ENCODE results near the gene DDX10. TPM values are rescaled to one million over a fixed set of nuclear protein-coding genes. Genes with fewer than 3 reads are reported as not detected.
"Not testable (repeated sequence)": the region's sequence is repeated elsewhere in the genome, so short reads cannot be mapped to it uniquely, and the experiment has no call there.

Gene DDX10
- total RNA-seq, result 27.7 TPM
- long read RNA-seq, full-length matches to known transcripts, result 4 of 141 reads
- long read RNA-seq, partial matches to known transcripts, result 122 of 141 reads
- long read RNA-seq, other reads (novel, unspliced or antisense), result 15 of 141 reads

DNA sequence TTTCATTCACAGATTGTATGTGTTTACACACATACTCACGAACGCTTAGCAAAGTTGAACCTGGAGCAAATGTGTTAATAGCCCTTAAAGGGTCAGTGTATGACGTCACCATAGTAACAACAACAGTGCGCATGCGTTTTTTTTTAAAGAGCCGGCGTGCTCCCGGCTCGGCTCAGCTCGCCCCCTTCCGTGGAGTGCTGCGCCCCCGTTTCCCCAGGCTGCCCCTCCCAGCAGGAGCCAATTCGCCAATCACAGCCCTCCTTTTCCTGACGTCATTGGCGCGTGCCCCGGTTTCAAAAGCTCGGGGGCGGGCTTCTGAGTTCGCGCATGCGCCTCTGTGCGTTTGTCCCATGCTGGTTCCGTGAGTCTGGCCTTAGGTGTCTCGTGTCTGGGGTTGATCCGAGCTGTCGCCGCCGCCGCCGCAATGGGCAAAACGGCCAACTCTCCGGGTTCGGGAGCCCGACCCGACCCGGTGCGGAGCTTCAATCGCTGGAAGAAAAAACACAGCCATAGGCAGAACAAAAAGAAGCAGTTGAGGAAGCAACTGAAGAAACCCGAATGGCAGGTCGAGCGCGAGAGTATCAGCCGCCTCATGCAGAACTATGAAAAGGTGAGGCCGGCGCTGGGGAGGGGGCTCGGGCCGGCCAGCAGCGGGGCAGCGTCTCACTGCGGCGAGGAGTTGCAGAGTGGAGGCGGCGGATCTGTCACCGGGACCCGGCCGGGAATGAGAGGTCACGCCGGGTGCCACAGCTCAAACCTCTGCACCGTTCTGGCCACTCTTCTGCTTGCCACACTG lies at the start of gene DDX10:
TSS of gene DDX10 (plus strand) at position 340 of the 796 bp plus-strand sequence. CDS start at position 425, 85 bp downstream.
- DNase-seq (ENCODE audit: low spot score), result peak; percentile 99

GRCh38 chr11:108616549-108616948 lies 48.3 kb upstream of the DDX10 start:
- DNase-seq (ENCODE audit: low spot score), result no peak

DNA sequence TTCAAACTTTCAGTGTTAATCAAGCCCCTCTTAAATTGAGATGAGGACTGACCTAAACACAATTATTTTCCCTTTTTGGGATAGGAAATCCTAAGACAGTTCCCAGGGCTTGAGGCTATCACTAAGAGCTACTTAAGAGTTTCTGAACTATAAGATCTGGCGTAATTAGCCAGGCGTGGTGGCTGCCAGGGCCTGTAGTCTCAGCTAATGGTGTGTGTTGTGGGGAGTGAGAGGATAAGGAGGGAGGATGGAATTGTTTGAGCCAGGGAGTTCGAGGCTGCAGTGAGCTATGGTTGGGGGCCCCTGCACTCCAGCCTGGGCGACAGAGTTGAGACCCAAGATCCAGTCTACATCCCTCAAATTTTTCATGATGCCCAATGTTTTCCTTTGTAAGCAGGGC lies 47.8 kb upstream of the DDX10 start:
- no peak for DNase-seq (ENCODE audit: low spot score)

GRCh38 chr11:108618529-108618928 lies 46.3 kb upstream of the DDX10 start:
- DNase-seq (ENCODE audit: low spot score), result no peak

DNA sequence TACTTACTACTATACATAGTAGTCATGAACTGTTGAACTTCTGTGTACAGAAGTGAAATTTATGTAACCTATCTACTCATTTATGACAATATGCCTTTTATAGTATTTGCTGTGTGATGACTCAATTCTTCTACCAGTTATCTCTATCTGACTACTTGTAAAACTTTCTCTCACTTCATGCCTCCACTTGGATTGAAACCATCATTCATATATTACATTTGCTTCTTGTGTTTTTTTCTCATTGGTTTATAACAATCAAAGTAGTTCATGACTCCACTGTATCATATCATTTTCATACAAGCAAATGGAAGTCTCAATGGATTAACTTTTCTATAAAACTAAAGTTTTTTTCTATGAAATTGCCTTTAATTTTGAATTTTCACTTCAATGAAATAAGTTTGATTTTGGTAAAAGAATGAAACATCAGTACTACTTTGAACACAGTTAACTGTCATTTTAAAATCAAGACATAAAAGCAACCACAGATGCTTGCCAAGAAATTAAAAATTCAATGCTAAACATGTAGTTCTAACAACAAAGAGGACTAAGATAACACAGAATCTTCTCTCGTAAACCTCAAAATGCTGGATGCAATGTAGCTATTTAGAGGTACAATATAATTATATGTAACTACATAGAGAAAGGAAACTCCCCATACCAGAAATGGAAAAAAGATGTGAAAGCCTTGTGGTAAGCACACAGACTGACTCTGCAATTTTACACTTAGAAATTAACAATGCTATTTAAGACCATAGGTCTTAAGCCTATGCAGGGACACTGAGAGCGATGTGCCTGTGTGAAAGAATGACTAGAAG lies 43.7 kb upstream of the DDX10 start:
- DNase-seq (ENCODE audit: low spot score), result no peak

DNA sequence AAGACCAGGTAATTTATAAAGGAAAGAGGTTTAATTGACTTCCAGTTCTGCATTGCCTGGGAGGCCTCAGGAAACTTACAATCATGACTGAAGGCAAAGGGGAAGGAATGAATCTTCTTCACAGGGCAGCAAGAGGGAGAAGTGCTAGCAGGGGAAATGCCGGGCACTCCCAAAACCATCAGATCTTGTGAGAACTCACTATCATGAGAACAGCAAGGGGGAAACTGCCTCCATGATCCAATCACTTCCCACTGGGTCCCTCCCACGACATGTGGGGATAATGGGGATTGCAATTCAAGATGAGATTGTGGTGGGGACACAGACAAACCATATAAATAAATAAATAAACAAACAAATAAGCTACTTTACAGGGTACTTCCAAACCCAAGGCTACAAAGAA lies 42.5 kb upstream of the DDX10 start:
- no peak for DNase-seq (ENCODE audit: low spot score)

DNA sequence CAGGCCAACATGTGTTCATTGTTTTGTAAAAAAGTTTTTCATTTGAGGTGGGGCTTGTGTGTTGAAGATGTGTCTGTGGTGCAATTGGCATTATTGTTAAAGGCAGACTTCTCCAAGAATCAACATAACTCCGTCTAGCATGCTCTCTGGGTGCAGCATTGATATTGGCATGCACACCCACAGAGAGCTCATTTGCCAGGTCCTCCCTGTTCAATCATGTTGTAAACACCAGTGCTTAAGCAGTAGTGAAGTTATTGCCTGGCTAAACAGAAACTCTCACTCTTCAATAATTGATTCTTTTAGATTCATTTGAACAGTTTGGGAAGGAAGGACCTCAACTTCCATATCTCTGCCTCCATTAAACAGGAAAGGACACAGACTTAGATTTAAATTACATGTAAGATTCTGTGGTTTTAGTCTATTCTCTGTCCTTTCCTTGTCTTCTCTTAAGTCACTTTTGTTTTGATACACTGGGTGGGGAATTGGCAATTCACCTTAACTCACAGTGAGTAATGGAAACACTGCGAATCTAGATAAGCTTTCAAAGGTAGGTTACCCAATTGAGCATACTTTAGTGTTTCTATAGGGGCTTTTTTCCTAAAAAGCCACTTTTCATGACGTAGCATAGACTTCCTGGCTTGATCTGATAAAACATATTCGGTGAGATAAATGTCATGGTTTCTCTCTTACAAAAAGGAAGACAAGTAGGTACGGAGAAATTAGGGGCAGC lies 40.5 kb upstream of the DDX10 start:
- DNase-seq (ENCODE audit: low spot score), result no peak

DNA sequence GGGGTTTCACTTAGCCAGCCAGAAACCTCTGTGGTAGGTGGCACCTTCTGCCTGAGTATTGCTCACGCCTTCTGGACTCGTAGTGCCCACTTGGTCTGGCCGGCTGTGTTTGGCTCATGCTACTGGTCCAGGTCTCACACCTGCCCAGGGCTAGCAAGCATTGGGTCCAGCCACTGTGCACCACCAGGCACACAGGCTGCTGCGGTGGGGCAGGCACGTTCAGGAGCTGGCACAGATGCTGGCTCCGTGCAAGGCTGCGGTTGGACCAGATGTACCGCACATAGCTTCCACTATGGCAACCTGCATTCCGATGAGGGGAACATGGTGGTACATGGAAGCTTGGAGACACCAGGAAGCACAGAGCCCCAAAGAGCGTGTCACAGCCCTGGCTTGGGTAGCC lies 36.5 kb upstream of the DDX10 start:
- no peak for DNase-seq (ENCODE audit: low spot score)

GRCh38 chr11:108628812-108629211 lies 36.1 kb upstream of the DDX10 start:
- no peak for DNase-seq (ENCODE audit: low spot score)

DNA sequence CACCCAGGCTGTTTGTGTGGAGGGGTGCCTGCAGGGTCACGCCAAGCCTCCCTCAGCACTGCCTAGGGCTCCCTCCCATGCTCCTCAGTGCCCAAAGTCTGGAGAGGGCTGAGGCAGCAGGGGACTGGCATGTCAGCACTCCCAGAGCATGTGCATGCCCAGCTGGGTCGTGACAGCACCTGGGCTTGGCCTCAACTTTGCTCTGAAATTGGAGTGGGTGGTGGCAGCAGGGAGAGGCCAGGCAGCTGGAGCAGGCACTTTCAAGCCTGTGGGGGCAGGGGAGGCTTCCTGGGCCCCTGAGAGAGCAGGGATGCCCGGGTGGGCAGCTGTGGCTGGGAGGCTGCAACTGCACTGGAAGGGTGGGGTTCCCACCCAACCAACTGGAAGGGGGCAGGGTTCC lies 35.6 kb upstream of the DDX10 start:
- DNase-seq (ENCODE audit: low spot score), result no peak

DNA sequence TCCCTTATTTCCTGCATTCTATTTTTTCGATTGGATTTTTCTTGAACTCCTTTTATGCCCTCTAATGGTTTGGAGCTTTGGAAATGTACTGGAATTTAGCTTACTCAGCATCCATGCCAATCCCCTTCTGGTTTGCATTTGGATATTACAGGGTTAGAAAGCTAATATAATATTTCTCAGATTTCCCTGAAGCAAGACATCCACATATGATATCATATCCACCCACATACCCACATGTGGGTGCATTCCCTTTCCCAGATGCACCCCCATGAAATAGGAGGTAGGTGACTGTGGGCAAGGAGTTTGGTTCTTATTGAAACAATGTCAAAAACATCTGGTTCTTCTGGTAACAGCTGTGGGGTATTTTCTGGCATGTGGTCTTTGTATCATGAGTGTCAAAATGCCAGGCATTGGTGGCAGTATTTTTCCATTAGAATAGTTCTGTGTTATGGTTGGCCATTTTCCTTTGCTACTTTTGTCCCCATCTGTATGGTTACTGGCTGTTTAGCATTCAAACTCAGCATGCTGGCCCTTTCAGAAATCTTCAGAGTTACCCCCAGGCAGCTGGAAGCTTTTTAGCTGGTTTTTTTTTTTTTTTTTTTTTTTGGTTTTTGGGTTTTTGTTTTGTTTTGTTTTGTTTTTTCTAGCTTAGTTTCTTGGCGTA lies 32.7 kb upstream of the DDX10 start:
- DNase-seq (ENCODE audit: low spot score), result no peak

DNA sequence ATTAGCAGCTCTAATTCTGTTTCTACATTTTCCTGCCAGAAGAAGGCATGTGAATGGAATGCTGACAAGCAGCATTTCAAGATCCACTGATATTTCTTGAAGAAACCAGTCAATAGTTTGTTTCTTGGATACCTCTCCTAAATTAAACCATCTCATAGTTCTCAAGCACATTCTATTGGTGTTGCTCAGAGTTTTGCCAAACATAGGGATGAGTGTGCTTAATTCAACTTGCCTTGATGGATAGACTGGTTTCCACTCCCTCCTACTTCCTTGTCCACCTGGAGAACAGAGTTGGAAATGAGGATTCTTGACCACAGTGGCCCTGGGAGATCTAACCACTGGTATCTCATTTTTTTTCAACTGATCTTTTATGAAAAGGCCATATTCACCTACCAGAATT lies 29.8 kb upstream of the DDX10 start:
- DNase-seq (ENCODE audit: low spot score), result no peak

DNA sequence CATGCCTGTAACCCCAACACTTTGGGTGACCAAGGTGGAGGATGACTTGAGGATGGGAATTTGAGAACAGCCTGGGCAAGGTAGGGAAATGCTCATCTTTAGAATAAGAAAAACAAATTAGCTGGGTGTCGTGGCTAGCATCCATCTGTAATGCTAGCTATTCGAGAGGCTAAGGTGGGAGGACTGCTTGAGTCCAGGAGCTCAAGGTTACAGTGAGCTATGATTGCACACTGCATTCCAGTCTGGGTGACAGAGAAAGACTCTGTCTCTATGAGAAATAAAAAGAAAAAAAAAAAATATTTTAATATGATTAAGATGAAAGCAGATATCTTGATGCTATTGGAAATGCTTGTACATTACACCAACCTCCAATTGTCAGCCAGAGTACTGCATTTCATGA lies 28.6 kb upstream of the DDX10 start:
- no peak for DNase-seq (ENCODE audit: low spot score)

GRCh38 chr11:108639146-108639545 lies 25.7 kb upstream of the DDX10 start:
- no peak for DNase-seq (ENCODE audit: low spot score)

GRCh38 chr11:108641752-108642151 lies 23.1 kb upstream of the DDX10 start:
- DNase-seq (ENCODE audit: low spot score), result not testable (repeated sequence)

GRCh38 chr11:108643974-108644373 lies 20.9 kb upstream of the DDX10 start:
- no peak for DNase-seq (ENCODE audit: low spot score)

DNA sequence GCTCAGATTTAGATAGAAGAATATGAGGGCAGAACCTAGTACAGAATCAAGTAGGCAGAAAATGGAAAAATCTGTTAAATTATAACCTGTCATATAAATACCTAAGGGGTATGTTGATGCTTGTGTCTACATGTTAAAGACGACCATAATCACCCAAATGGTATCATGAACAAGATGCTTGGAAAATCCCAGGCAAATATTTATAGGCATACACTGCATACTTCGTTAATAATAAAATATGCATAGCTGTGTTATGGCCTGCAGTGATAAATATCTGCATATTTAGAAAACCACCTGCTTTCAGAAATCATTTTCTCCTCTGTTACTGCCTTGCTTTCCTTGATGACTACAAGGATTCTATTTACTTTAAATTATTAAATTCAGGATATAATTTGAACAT lies 18.9 kb upstream of the DDX10 start:
- DNase-seq (ENCODE audit: low spot score), result no peak

- DNase-seq (ENCODE audit: low spot score), result no peak
Observed at GRCh38 chr11:108647387-108647700, 17.5 kb upstream of the DDX10 start.

- no peak for DNase-seq (ENCODE audit: low spot score)
Observed at GRCh38 chr11:108647701-108648527, 17.0 kb upstream of the DDX10 start.

DNA sequence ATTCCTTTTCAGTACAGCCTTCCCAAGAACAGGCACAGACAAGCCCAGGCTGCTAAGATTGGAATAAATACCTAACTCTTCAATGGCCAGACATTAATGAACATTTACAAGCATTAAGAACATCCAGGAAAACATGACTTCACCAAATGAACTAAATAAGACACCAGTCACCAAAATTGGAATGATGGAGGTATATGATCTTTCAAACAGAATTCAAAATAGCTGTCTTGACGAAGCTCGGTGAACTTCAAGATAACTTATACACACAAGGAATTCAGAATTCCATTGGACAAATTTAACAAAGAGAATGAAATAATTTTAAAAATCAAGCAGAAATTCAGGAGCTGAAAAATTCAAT lies 16.4 kb upstream of the DDX10 start:
- no peak for DNase-seq (ENCODE audit: low spot score)

All from mesenteric fat pad (tissue), 1 donor.